Osteoblast (primary cell): ENCODE data around the gene STAT4. TPM values are rescaled to one million over a fixed set of nuclear protein-coding genes. Genes with fewer than 3 reads are reported as not detected.

Experiments
- DNase-seq: peaks from one replicate; pipeline ENCODE4 v3.0.0; 2011; ENCODE audit warnings: low spot score, mixed read lengths; ENCODE audit not compliant: insufficient read length; ENCODE audit errors: missing footprints
- H2AFZ ChIP-seq: 2 replicates; pipeline ENCODE4 v1.6.0; 2011; ENCODE audit warnings: mild to moderate bottlenecking, low read length
- H3K27ac ChIP-seq: 2 replicates; pipeline ENCODE4 v1.5.1; 2011; ENCODE audit warnings: mild to moderate bottlenecking, low read depth, low read length, moderate library complexity
- H3K27me3 ChIP-seq: 2 replicates; pipeline ENCODE4 v1.6.0; 2012; ENCODE audit warnings: mild to moderate bottlenecking, control low read depth, inconsistent platforms, low read length, moderate library complexity; ENCODE audit not compliant: insufficient read depth
- H3K36me3 ChIP-seq: 2 replicates; pipeline ENCODE4 v1.5.1; 2011; ENCODE audit warnings: mild to moderate bottlenecking, low read length, control low read depth, moderate library complexity; ENCODE audit not compliant: insufficient read depth
- H3K4me1 ChIP-seq: 2 replicates; pipeline ENCODE4 v1.5.1; 2011; ENCODE audit warnings: mild to moderate bottlenecking, low read length, control low read depth, moderate library complexity; ENCODE audit not compliant: insufficient read depth
- H3K4me2 ChIP-seq: 2 replicates; pipeline ENCODE4 v1.6.0; 2011; ENCODE audit warnings: mild to moderate bottlenecking, low read length; ENCODE audit not compliant: insufficient read depth
- H3K4me3 ChIP-seq: fragments of 200-600 bp; sonication (generic); 3 replicates; pipeline ENCODE4 v1.5.1; 2012; ENCODE audit warnings: mild to moderate bottlenecking, low read length, inconsistent platforms; ENCODE audit not compliant: insufficient read depth
- H3K79me2 ChIP-seq: 2 replicates; pipeline ENCODE4 v1.6.0; 2012; ENCODE audit warnings: mild to moderate bottlenecking, low read length, control low read depth, inconsistent platforms; ENCODE audit not compliant: insufficient read depth
- H3K9me3 ChIP-seq: 2 replicates; pipeline ENCODE4 v1.5.1; 2011; ENCODE audit warnings: low read depth, low read length, control low read depth
- H4K20me1 ChIP-seq: 2 replicates; pipeline ENCODE4 v1.6.0; 2012; ENCODE audit warnings: mild to moderate bottlenecking, low read length, control low read depth; ENCODE audit not compliant: insufficient read depth
- CTCF ChIP-seq: IDR thresholded peaks from 2 replicates; pipeline ENCODE4 v1.5.1; 2011; ENCODE audit warnings: mild to moderate bottlenecking, low read depth, low read length, moderate library complexity; ENCODE audit errors: extremely low read depth
- total RNA-seq: library from RNA; depleted of rRNA; stranded (reverse); fragments of >200 nt; gene quantifications from 2 replicates; pipeline ENCODE4 v1.2.3, GENCODE V29; 2012

Gene STAT4
- total RNA-seq, 1 donor: 16.6 TPM

DNA sequence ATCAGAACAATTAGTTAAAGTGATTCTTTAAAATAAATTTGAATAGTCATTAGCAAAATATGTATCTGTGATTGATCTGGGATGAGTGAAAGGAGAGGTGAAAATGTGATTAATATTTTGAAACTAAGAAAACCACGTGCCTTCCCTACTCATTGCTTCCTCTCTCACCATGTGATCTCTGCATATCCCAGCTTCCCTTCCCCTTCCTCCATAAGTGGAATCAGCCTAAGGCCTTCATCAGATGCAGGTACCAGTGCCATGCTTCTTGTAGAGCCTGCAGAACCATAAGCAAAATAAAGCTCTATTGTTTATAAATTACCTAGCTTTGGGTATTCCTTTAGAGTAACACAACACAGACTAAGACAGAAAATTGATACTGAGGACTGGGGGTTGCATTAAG, 125.7 kb downstream of the STAT4 start:
- no peak overlapping the region for H3K4me3 ChIP-seq
- no peak overlapping the region for H3K27ac ChIP-seq
- no peaks in the 10 kb centered on the region for H3K27me3 ChIP-seq
- H3K9me3 ChIP-seq: no peaks in the 10 kb centered on the region
- H3K4me2 ChIP-seq: no peak overlapping the region
- peaks cover 21% of the 10 kb centered on the region for H3K4me1 ChIP-seq
- TF ChIP-seq CTCF: no peak
- no peak for DNase-seq
- H3K79me2 ChIP-seq: no peaks in the 10 kb centered on the region
- H3K36me3 ChIP-seq: no peaks in the 10 kb centered on the region
- H4K20me1 ChIP-seq: no peaks in the 10 kb centered on the region
- H2AFZ ChIP-seq: no peak overlapping the region

DNA sequence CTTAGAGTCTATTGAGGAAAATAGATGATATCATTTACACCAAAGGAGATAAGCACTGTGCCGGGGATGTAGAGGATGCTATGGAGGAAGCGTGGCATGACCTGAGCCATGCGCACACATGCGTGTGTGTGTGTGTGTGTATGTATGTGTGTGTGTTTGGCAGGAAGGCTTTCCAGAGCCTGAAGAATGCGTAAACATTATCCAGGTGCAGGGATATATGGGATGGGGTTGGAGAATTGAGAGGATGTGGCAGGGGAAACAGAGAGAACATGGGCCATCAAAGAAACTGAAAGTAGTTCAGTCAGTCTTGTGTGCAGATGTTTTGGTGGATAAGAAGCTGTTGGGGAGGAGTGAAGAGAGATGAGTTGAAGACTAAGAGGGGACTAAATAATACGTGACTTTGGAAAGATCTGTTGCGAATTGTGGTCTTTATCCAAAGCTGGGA, 127.5 kb downstream of the STAT4 start:
- no peaks in the 10 kb centered on the region for H3K79me2 ChIP-seq
- no peak overlapping the region for H2AFZ ChIP-seq

GRCh38 chr2:191020742-191021381, 129.9 kb downstream of the STAT4 start:
- Histone ChIP-seq H3K9me3 (no peaks in the 10 kb centered on the region), H3K36me3 (no peaks in the 10 kb centered on the region), H3K27me3 (no peaks in the 10 kb centered on the region), H4K20me1 (no peaks in the 10 kb centered on the region), H3K27ac (peak overlapping the region; percentile 100), H3K79me2 (no peaks in the 10 kb centered on the region), H3K4me2 (peak overlapping the region; percentile 99), H3K4me3 (peak overlapping the region; percentile 83), H2AFZ (peak overlapping the region; percentile 58), H3K4me1 (peaks cover 24% of the 10 kb centered on the region)
- no peak for TF ChIP-seq CTCF
- DNase-seq: peak; percentile 89

More for the DNA sequence above, 127.5 kb downstream of the STAT4 start:
- Histone ChIP-seq H3K4me3 (no peak overlapping the region), H3K27ac (no peak overlapping the region), H3K36me3 (no peaks in the 10 kb centered on the region), H3K27me3 (no peaks in the 10 kb centered on the region), H3K9me3 (no peaks in the 10 kb centered on the region), H3K4me1 (peaks cover 24% of the 10 kb centered on the region), H3K4me2 (no peak overlapping the region), H4K20me1 (no peaks in the 10 kb centered on the region)
- no peak for DNase-seq
- no peak for TF ChIP-seq CTCF

DNA sequence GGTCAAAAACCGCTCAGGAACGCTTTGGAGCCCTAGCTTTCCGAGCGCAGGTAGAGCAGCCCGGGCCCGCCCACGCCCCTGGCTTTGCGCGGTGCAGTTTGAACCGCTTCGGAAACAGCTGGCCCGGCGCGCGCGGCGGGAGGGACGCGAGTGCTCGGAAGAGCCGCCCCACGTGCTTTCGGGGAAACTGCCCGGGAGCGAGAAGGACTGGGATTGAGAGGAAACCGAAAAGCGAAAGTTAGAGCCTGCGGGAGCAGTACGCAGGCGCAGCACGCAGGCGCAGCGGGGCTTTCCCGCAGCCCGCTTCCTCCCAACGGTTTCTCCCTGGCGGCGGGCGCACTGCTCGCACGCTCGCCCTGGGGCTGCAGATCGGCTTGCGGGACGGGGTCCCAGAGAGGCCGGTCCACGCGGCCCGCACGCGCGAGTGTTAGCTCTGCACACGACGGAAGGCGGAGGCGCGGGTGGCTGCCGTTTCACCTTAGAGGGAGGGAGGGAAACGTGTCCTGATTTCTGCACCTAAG, 130.5 kb downstream of the STAT4 start:
- TF ChIP-seq CTCF: no peak
- no peaks in the 10 kb centered on the region for H3K27me3 ChIP-seq

More for the DNA sequence above, 130.5 kb downstream of the STAT4 start:
- DNase-seq: peak; percentile 97
- H3K36me3 ChIP-seq: no peaks in the 10 kb centered on the region
- H3K27ac ChIP-seq: peak overlapping the region; percentile 100
- peak overlapping the region; percentile 99 for H3K4me2 ChIP-seq
- H3K4me3 ChIP-seq: peak overlapping the region; percentile 83
- peak overlapping the region; percentile 58 for H2AFZ ChIP-seq
- H3K79me2 ChIP-seq: no peaks in the 10 kb centered on the region
- no peaks in the 10 kb centered on the region for H4K20me1 ChIP-seq
- H3K4me1 ChIP-seq: peaks cover 24% of the 10 kb centered on the region
- no peaks in the 10 kb centered on the region for H3K9me3 ChIP-seq
